K562 (cell line): ENCODE measurements around the gene SLC34A1. TPM values are rescaled to one million over a fixed set of nuclear protein-coding genes. Genes with fewer than 3 reads are reported as not detected.

Source experiments
- ATF7 ChIP-seq: fragments of 450-650 bp; IDR thresholded peaks from 2 replicates; pipeline ENCODE4 v1.7.1; 2014; ENCODE audit warnings: mild to moderate bottlenecking, moderate library complexity
- CHCHD3 ChIP-seq: fragments of 250-450 bp; sonication (Bioruptor Pico); IDR thresholded peaks from 2 replicates; pipeline ENCODE4 v2.1.2; 2022; ENCODE audit warnings: mild to moderate bottlenecking
- ETV6 ChIP-seq, 3 experiments: fragments of 150-350 bp in 1 of 3; sonication (generic) in 1 of 3; formaldehyde crosslinking in 1 of 3; IDR thresholded peaks; 2 replicates each; pipeline versions ENCODE4 v1.6.1 to v1.8.0; 2014 to 2022; ENCODE audit warnings: borderline replicate concordance in 2 of 3, low read depth in 2 of 3, antibody characterized with exemption in 1 of 3, low read length in 1 of 3, mild to moderate bottlenecking in 1 of 3, missing genetic modification reagents in 1 of 3
- HDAC6 ChIP-seq: IDR thresholded peaks from 2 replicates; pipeline ENCODE4 v1.6.1; 2012; ENCODE audit warnings: low read depth, mild to moderate bottlenecking, control low read depth, inconsistent platforms, low read length, moderate library complexity
- NBN ChIP-seq: fragments of 450-650 bp; IDR thresholded peaks from 2 replicates; pipeline ENCODE4 v1.6.1; 2016; ENCODE audit warnings: low read depth, mild to moderate bottlenecking
- RBBP5 ChIP-seq: fragments of 200-600 bp; sonication (generic); IDR thresholded peaks from 2 replicates; pipeline ENCODE4 v1.6.1; 2012; ENCODE audit warnings: borderline replicate concordance, mild to moderate bottlenecking, low read length, control low read depth, inconsistent platforms; ENCODE audit not compliant: insufficient read depth, poor library complexity, severe bottlenecking
- RFX7 ChIP-seq: fragments of 250-450 bp; sonication (Bioruptor Pico); IDR thresholded peaks from 2 replicates; pipeline ENCODE4 v1.5.1; 2021; ENCODE audit warnings: mild to moderate bottlenecking
- TAF7 ChIP-seq: fragments of 450-650 bp; IDR thresholded peaks from 2 replicates; pipeline ENCODE4 v1.6.1; 2016; ENCODE audit warnings: missing genetic modification characterization, missing compliant biosample characterization
- WHSC1 ChIP-seq: IDR thresholded peaks from one replicate; pipeline ENCODE4 v1.6.1; 2012; ENCODE audit warnings: low read length, control low read depth, inconsistent platforms
- XRCC5 ChIP-seq: fragments of 200-400 bp; formaldehyde crosslinking; IDR thresholded peaks from 2 replicates; pipeline ENCODE4 v1.6.1; 2017; ENCODE audit warnings: low read depth, mild to moderate bottlenecking, low read length
- polyA plus RNA-seq, 8 experiments: library from polyadenylated mRNA; depleted of rRNA in 4 of 8; stranded (reverse) in 5 of 8; unstranded in 3 of 8; fragments of >200 nt; fragmentation: Nextera tagmentation in 2 of 8; fragmentation: Illumina TruSeq in 1 of 8; extraction: Ambion mirVana in 2 of 8; extraction: Trizol in 1 of 8; gene quantifications; 2 replicates each; pipeline versions ENCODE4 v1.2.1 to v1.2.3, GENCODE V29; 2011 to 2014; ENCODE audit warnings: inconsistent platforms in 1 of 8, missing spikeins in 1 of 8
- total RNA-seq, 7 experiments: library from RNA; depleted of rRNA in 6 of 7; stranded (reverse); fragments of >200 nt in 6 of 7; fragmentation: Illumina TruSeq in 2 of 7; extraction: Trizol in 2 of 7; gene quantifications; 2 replicates each; pipeline versions ENCODE4 v1.2.1 to v1.2.3, GENCODE V29; 2011 to 2021; ENCODE audit warnings: low replicate concordance in 1 of 7
- TF ChIP-seq, protein P1 (sequence below): fragments of 250-450 bp; sonication (Bioruptor Pico); IDR thresholded peaks from 2 replicates; pipeline ENCODE4 v1.9.0; 2021; ENCODE audit warnings: mild to moderate bottlenecking, inconsistent platforms
- TF ChIP-seq, protein P2 (sequence below): IDR thresholded peaks from 3 replicates; pipeline ENCODE4 v1.6.1; 2011; ENCODE audit warnings: borderline replicate concordance, mild to moderate bottlenecking, moderate library complexity; ENCODE audit not compliant: insufficient read length; ENCODE audit errors: extremely low read depth
- TF ChIP-seq, protein P3 (sequence below), 3 experiments: fragments of 200-800 bp in 1 of 3; fragments of 250-450 bp in 1 of 3; fragments of 450-650 bp in 1 of 3; sonication (Bioruptor Pico) in 1 of 3; sonication (Bioruptor generic) in 1 of 3; formaldehyde crosslinking in 1 of 3; IDR thresholded peaks; 2 replicates each; pipeline versions ENCODE4 v1.6.1 to v1.8.0; 2016 to 2022; ENCODE audit warnings: mild to moderate bottlenecking in 2 of 3, missing genetic modification characterization in 2 of 3, missing compliant biosample characterization in 1 of 3, moderate library complexity in 1 of 3
- TF ChIP-seq, protein P4 (sequence below), 2 experiments: IDR thresholded peaks; 2 replicates each; pipeline ENCODE4 v1.6.1; 2011; ENCODE audit warnings: borderline replicate concordance in 1 of 2, control low read depth in 1 of 2, low read depth in 1 of 2, low read length in 1 of 2, mild to moderate bottlenecking in 1 of 2, mixed read lengths in 1 of 2, moderate library complexity in 1 of 2; ENCODE audit not compliant: insufficient read depth in 1 of 2, insufficient read length in 1 of 2, poor library complexity in 1 of 2, severe bottlenecking in 1 of 2; ENCODE audit errors: extremely low read depth in 1 of 2

Gene SLC34A1
- total and polyA plus RNA-seq, 9 of the 15 experiments (the other 6 are each of a cell fraction or from before 2014, with no cell fraction given): not detected

DNA sequence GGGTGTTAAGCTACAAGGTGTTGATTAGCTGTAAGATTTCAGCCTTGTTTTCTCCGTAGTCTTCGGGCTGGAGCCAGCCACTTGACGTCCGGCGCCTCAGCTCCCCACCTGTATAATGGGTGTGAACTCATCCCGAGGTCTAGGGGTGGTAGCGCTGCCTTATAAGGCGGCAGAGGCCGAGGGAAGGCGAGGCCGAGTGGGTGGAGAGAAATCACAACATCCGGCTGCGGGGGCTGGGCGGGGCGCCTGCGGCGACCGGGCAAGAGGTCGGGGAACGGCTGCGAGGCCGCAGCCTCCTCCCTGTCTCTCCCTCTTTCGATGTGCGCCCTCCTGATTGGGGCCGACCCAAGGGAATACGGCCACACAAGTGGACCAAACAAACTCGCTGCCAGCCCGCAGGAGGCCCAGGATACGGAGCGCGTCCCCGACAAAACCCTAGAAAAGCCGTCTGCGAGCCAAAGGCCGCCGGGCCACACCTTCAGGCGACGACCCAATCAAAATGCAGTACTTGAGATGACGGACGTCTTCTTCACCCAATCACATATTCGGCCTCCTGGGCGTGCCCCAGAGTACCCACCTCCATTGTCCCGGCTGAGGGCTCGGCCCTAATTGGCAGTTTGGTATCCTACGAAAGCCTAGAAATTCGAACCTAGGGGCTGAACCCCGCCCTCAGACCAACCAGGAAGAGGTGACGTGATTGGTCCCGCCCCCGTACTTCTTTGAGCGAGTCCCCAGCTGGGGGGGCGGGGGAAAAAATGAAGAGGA, 41.7 kb downstream of the SLC34A1 start (continued):
- TF ChIP-seq RBBP5 (peak; percentile 21), HDAC6 (no peak), XRCC5 (0 out of 2 replicates have a peak, but pooled peaks have one; percentile 61), RFX7 (CRISPR knock-in tag) (no peak), WHSC1 (no peak), TAF7 (0 out of 2 replicates have a peak, but pooled peaks have one; percentile 8), ETV6 (IDR thresholded peaks at IDR 0.05; ENCODE audit: borderline replicate concordance in 1 of 2, low read depth in 2 of 2, low read length in 1 of 2) (no peak), ETV6 (CRISPR knock-in tag; IDR thresholded peaks at IDR 0.05; ENCODE audit: borderline replicate concordance) (no peak), CHCHD3 (no peak), ATF7 (peak; percentile 97), NBN (peak; percentile 68; the same call in 1 of the 2 replicates)
- TF ChIP-seq, protein P1, sequence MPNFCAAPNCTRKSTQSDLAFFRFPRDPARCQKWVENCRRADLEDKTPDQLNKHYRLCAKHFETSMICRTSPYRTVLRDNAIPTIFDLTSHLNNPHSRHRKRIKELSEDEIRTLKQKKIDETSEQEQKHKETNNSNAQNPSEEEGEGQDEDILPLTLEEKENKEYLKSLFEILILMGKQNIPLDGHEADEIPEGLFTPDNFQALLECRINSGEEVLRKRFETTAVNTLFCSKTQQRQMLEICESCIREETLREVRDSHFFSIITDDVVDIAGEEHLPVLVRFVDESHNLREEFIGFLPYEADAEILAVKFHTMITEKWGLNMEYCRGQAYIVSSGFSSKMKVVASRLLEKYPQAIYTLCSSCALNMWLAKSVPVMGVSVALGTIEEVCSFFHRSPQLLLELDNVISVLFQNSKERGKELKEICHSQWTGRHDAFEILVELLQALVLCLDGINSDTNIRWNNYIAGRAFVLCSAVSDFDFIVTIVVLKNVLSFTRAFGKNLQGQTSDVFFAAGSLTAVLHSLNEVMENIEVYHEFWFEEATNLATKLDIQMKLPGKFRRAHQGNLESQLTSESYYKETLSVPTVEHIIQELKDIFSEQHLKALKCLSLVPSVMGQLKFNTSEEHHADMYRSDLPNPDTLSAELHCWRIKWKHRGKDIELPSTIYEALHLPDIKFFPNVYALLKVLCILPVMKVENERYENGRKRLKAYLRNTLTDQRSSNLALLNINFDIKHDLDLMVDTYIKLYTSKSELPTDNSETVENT (CRISPR knock-in tag): peak; percentile 30; the same call in 1 of the 2 replicates
- TF ChIP-seq, protein P2, sequence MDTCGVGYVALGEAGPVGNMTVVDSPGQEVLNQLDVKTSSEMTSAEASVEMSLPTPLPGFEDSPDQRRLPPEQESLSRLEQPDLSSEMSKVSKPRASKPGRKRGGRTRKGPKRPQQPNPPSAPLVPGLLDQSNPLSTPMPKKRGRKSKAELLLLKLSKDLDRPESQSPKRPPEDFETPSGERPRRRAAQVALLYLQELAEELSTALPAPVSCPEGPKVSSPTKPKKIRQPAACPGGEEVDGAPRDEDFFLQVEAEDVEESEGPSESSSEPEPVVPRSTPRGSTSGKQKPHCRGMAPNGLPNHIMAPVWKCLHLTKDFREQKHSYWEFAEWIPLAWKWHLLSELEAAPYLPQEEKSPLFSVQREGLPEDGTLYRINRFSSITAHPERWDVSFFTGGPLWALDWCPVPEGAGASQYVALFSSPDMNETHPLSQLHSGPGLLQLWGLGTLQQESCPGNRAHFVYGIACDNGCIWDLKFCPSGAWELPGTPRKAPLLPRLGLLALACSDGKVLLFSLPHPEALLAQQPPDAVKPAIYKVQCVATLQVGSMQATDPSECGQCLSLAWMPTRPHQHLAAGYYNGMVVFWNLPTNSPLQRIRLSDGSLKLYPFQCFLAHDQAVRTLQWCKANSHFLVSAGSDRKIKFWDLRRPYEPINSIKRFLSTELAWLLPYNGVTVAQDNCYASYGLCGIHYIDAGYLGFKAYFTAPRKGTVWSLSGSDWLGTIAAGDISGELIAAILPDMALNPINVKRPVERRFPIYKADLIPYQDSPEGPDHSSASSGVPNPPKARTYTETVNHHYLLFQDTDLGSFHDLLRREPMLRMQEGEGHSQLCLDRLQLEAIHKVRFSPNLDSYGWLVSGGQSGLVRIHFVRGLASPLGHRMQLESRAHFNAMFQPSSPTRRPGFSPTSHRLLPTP: no peak
- TF ChIP-seq, protein P3, sequence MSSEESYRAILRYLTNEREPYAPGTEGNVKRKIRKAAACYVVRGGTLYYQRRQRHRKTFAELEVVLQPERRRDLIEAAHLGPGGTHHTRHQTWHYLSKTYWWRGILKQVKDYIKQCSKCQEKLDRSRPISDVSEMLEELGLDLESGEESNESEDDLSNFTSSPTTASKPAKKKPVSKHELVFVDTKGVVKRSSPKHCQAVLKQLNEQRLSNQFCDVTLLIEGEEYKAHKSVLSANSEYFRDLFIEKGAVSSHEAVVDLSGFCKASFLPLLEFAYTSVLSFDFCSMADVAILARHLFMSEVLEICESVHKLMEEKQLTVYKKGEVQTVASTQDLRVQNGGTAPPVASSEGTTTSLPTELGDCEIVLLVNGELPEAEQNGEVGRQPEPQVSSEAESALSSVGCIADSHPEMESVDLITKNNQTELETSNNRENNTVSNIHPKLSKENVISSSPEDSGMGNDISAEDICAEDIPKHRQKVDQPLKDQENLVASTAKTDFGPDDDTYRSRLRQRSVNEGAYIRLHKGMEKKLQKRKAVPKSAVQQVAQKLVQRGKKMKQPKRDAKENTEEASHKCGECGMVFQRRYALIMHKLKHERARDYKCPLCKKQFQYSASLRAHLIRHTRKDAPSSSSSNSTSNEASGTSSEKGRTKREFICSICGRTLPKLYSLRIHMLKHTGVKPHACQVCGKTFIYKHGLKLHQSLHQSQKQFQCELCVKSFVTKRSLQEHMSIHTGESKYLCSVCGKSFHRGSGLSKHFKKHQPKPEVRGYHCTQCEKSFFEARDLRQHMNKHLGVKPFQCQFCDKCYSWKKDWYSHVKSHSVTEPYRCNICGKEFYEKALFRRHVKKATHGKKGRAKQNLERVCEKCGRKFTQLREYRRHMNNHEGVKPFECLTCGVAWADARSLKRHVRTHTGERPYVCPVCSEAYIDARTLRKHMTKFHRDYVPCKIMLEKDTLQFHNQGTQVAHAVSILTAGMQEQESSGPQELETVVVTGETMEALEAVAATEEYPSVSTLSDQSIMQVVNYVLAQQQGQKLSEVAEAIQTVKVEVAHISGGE (CRISPR knock-in tag; IDR thresholded peaks at IDR 0.05): 0 out of 6 replicates have a peak, but pooled peaks of 1 of the 3 experiments have one; percentile 12
- TF ChIP-seq, protein P4, sequence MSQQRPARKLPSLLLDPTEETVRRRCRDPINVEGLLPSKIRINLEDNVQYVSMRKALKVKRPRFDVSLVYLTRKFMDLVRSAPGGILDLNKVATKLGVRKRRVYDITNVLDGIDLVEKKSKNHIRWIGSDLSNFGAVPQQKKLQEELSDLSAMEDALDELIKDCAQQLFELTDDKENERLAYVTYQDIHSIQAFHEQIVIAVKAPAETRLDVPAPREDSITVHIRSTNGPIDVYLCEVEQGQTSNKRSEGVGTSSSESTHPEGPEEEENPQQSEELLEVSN (IDR thresholded peaks at IDR 0.05; ENCODE audit: borderline replicate concordance in 1 of 2, extremely low read depth in 1 of 2, insufficient read depth in 1 of 2, insufficient read length in 1 of 2, low read depth in 1 of 2, low read length in 1 of 2, poor library complexity in 1 of 2, severe bottlenecking in 1 of 2): peak; percentile 63 to 81
